SKM-1 treated with dmso at 0.1 percent for 144 hours (cell line): ENCODE data around the gene IL17RD.

Experiments
- DNase-seq: peaks from one replicate; lab custom pipeline; 2025; ENCODE audit not compliant: unreplicated experiment; lab: John Stamatoyannopoulos, UW

IL17RD gene

DNA sequence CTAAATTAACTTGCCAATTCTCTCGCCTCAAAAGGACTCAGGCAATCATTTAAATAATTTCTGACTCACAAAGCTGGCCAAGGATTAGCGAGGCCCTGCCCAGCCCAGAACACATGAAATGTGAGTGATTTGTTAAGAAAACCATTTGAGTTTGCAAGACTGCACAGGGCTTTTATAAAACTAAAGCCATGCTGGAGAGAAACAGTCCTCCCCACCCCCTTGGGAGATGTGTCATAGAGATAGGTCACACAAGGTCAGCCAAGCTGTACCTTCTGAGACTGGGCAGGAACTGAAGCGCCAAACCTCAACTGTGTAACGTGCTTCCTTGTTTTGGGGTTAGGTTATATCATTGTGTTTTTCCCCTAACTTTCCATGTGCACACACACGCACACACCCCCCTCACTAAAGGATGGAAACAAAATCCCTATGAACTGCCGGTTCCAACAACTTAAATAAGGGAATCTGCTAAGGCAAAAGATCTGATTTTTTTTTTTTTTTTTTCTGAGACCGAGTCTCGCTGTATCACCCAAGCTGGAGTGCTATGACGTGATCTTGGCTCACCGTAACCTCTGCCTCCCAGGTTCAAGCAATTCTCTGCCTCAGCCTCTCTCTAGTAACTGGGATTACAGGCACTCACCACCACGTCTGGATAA, 96.6 kb downstream of the IL17RD start:
- DNase-seq, result peak; percentile 86

DNA sequence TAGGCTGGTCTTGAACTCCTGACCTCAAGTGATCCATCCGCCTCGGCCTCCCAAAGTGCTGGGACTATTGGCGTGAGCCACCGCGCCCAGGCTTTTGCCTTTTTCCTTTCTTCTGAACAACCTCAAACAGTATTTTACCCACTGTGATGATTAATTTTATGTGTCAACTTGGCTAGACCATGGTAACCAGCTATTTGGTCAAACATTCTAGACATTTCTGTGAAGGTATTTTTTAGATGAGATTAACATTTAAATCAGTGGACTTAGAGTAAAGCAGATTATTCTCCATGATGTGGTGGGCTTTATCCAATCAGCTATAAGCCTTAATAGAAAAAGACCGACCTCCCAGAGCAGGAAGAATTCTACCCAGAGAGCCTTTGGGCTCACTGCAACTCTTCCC, 98.7 kb downstream of the IL17RD start:
- no peak for DNase-seq

GRCh38 chr3:57065588-57065987, 99.6 kb downstream of the IL17RD start:
- no peak for DNase-seq

- peak; percentile 17 for DNase-seq
These were observed 100.6 kb downstream of the IL17RD start for GRCh38 chr3:57064572-57064971.

DNA sequence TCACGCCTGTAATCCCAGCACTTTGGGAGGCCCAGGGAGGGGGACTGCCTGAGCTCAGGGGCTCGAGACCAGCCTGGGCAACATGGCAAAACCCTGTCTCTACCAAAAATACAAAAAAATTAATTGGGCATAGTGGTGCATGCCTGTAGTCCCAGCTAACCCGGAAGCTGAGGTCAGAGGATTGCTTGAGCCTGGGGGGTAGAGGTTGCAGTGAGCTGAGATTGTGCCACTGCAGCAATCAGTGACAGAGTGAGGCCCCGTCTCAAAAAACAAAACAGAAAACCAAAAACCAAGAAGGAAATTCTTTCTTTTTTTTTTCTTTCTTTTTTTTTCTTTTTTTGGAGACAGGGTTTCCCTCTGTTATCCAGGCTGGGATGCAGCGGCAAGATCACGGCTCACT, 101.2 kb downstream of the IL17RD start:
- no peak for DNase-seq

DNA sequence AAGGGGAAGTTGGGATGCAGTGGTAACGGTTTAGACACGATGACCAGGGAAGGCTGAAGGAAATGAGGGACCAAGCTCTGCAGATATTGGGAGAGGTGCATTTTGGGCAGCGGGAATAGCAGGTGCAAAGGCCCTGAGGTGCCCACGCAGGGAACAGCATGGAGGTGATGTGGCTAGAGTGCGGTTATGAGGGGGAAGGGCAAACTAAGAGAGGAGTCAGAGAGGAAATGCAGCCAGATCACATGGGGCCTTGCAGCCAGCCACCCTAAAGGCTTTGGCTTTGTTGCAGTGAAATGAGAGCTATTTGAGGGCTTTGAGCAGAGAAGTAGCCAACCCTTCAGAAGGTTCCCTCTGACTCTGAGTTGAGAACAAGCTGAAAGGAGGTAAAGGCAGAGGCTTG, 102.1 kb downstream of the IL17RD start:
- no peak for DNase-seq

DNA sequence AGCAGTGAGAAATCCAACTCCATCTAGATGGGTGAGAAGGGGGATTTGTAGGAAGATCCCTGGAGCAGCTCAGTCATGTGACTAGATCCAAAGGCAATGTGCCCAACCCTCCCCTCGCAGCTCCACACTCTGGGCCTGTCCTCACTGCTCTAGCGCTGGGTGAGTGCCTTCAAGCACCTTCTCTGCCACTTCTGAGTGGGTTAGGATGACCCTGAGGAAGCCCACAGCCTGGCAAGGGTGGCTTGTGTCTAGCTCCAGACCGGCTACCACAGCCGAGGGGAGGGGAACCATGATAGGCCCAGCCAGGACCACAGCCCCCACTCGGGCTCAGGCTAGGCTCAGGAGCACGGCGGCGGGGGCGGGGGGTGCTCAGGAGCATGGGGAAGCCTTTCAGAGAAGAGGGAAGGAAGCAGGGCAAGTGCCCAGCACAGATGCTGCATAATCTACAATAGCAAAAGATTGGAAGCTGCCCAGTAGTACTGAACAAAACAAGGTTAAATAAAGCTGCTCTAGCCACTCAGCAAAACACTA, 103.0 kb downstream of the IL17RD start:
- DNase-seq, result no peak

GRCh38 chr3:57061556-57061955, 103.6 kb downstream of the IL17RD start:
- DNase-seq, result no peak

DNA sequence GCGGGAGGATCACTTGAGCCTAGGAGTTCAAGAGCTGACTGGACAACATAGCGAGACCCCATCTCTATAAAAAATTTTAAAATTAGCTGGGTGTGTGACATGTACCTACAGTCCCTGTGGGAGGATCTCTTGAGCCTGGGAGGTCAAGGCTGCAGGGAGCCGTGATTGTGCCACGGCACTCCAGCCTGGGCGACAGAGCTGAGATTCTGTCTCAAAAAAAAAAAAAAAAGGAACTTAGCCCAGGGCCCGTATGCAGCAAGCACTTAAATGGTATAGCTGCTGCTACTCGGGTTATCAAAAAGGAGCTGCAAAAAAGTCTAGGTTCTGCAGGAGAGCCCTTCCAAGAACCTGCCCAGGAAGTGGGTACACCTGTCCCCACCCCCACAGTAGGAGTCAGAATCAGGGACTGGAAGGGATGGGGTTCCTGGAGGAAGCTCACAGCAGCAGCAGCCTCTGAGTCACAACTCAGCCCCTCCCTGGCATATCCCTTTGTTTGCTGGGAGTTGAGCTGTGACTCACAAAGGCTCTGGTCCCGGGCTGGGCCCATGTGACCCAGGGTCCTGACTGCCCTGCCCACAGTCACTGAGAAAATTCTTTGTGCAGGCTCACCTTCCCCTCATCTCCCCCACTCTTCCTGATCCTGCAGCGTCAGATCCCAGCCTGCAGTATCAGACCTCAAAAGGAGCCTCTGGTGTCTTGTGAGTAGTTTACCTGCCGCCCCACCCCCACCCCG, 104.9 kb downstream of the IL17RD start, which contains the start of gene SPATA12:
Gene SPATA12, plus strand, starts transcription at position 576 of the 733 bp plus-strand sequence. CDS start 13,031 bp downstream, outside the sequence.
- DNase-seq, result peak; percentile 60

DNA sequence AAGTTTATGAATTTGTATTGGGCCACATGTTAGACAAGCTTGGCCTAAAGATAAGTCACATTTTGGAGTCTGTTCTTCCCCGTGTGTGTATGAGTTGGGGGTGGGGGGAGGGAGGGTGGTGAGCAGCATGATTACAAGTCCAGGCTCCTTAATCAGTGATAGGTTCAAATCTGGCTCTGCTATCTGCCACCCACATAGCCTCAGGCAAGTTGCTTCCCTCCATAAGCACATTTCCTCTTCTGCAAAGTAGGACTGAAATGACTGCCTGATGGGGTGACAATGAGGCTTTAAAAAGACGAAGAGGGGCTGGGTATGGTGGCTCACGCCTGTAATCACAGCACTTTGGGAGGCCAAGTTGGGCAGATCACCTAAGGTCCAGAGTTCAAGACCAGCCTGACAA, 105.7 kb downstream of the IL17RD start:
- peak; percentile 16 for DNase-seq

GRCh38 chr3:57057351-57057750, 107.8 kb downstream of the IL17RD start:
- no peak for DNase-seq

- no peak for DNase-seq
These were observed 112.0 kb downstream of the IL17RD start for GRCh38 chr3:57053122-57053521.

- DNase-seq, result no peak
These were observed 112.5 kb downstream of the IL17RD start for GRCh38 chr3:57052662-57053061.

DNA sequence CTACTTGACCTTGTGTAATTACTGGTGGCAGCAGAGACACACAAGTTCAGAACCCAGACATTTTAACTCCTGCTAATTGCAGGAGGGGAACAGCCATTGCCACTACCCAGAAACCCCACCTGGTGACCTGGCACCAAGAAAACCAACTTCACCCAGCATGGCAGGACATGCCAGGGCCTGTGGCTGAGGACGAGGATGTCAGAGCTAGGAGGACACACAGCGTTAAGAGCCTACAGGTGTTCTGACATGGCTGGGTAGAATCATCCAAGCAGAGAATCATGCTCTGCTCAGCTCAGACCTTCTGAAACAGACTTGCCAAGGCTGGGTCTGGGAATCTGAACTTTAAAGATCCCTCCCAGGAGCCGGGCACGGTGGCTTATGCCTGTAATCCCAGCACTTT, 116.4 kb downstream of the IL17RD start:
- no peak for DNase-seq

- no peak for DNase-seq
These were observed 117.0 kb downstream of the IL17RD start for GRCh38 chr3:57048052-57048671.

- no peak for DNase-seq
These were observed 118.9 kb downstream of the IL17RD start for GRCh38 chr3:57046101-57046765.

GRCh38 chr3:57043518-57043917, 121.6 kb downstream of the IL17RD start:
- no peak for DNase-seq

GRCh38 chr3:57041674-57042073, 123.5 kb downstream of the IL17RD start:
- DNase-seq, result no peak
